Natural killer cell (primary cell): ENCODE results near the gene DEFB113. TPM values are rescaled to one million over a fixed set of nuclear protein-coding genes. Genes with fewer than 3 reads are reported as not detected.

Experiments
- ATAC-seq, 3 donors: fragments of 150-1000 bp in 2 of 3; fragments of 200-7000 bp in 1 of 3; cut with Tn5 transposase; 1 replicate in 1 of 3; 2 replicates in 2 of 3; pipeline ENCODE4 v1.10.0; 2021; ENCODE audit warnings: mild to moderate bottlenecking in 2 of 3, moderate library complexity in 2 of 3
- DNase-seq, 2 donors: peaks; one replicate each; pipeline versions ENCODE4 v3.0.0 to v3.0.0-alpha.2; 2013 to 2021; ENCODE audit warnings: mixed read lengths in 1 of 2
- H3K27ac ChIP-seq: one replicate; pipeline ENCODE4 v1.5.1; 2013; ENCODE audit warnings: mild to moderate bottlenecking, low read length
- H3K27me3 ChIP-seq: one replicate; pipeline ENCODE4 v1.6.1; 2013; ENCODE audit warnings: low read length; ENCODE audit not compliant: control insufficient read depth, insufficient read depth
- H3K36me3 ChIP-seq: one replicate; pipeline ENCODE4 v1.6.1; 2013; ENCODE audit warnings: low read length; ENCODE audit not compliant: control insufficient read depth, insufficient read depth
- H3K4me1 ChIP-seq: one replicate; pipeline ENCODE4 v1.6.1; 2013; ENCODE audit warnings: low read length; ENCODE audit not compliant: control insufficient read depth, insufficient read depth
- H3K4me3 ChIP-seq: one replicate; pipeline ENCODE4 v1.5.1; 2013; ENCODE audit warnings: low read length
- H3K9me3 ChIP-seq: one replicate; pipeline ENCODE4 v1.6.1; 2013; ENCODE audit warnings: low read length; ENCODE audit not compliant: control insufficient read depth, insufficient read depth
- H3K27ac Mint-ChIP-seq, 2 donors: one replicate each; pipeline ENCODE4 v1.8.0; 2022; ENCODE audit warnings: mild to moderate bottlenecking in 2 of 2, mixed read lengths in 2 of 2, moderate library complexity in 1 of 2
- H3K27me3 Mint-ChIP-seq, 2 donors: one replicate each; pipeline ENCODE4 v1.8.0; 2022; ENCODE audit warnings: low read depth in 2 of 2, mixed read lengths in 2 of 2
- H3K36me3 Mint-ChIP-seq: one replicate; pipeline ENCODE4 v1.8.0; 2022; ENCODE audit warnings: mixed read lengths
- H3K4me1 Mint-ChIP-seq, 2 donors: one replicate each; pipeline ENCODE4 v1.8.0; 2022; ENCODE audit warnings: mixed read lengths in 2 of 2
- H3K4me3 Mint-ChIP-seq: one replicate; pipeline ENCODE4 v1.8.0; 2022; ENCODE audit warnings: mild to moderate bottlenecking, moderate library complexity, mixed read lengths
- H3K9me3 Mint-ChIP-seq, 2 donors: one replicate each; pipeline ENCODE4 v1.8.0; 2022; ENCODE audit warnings: mixed read lengths in 2 of 2
- CTCF ChIP-seq: fragments of 200-600 bp; IDR thresholded peaks from one replicate; pipeline ENCODE4 v1.8.0; 2022; ENCODE audit warnings: antibody characterized with exemption
- WGBS: methylation state at CpG from one replicate; pipeline ENCODE4 v1.1.7; 2013; ENCODE audit warnings: missing lambda C conversion rate; ENCODE audit not compliant: insufficient coverage; 5-methylcytosine and 5-hydroxymethylcytosine counted together
- intact Hi-C: fragments of 100-400 bp; cut with micrococcal nuclease; formaldehyde crosslinking; loops from one replicate; pipeline ENCODE4 v1.14.2; 2022
- total RNA-seq, 4 donors: library from RNA; stranded (reverse); fragments of 120-200 nt in 1 of 4; gene quantifications; one replicate each; pipeline versions ENCODE4 v1.2.3 to v1.2.4, GENCODE V29; 2013 to 2022

Gene DEFB113
- total RNA-seq, 3 donors from 2014 or later (not counting 1 experiment from before 2014, with no cell fraction given): not detected

GRCh38 chr6:49955847-49956246 is 13.6 kb downstream of the DEFB113 start:
- Mint-ChIP-seq H3K27me3 (no peaks in the 10 kb centered on the region), H3K4me3 (no peak overlapping the region), H3K9me3 (peaks cover 11 to 17% of the 10 kb centered on the region in 2 donors), H3K36me3 (no peaks in the 10 kb centered on the region), H3K27ac (no peak overlapping the region), H3K4me1 (no peaks in the 10 kb centered on the region)
- Histone ChIP-seq H3K27ac (no peak overlapping the region), H3K4me1 (no peaks in the 10 kb centered on the region), H3K36me3 (no peaks in the 10 kb centered on the region), H3K9me3 (no peaks in the 10 kb centered on the region), H3K27me3 (no peaks in the 10 kb centered on the region), H3K4me3 (no peak overlapping the region)
- TF ChIP-seq CTCF: no peak
- ATAC-seq: no peak
- no peak for DNase-seq
- intact Hi-C loops: no loop called here

DNA sequence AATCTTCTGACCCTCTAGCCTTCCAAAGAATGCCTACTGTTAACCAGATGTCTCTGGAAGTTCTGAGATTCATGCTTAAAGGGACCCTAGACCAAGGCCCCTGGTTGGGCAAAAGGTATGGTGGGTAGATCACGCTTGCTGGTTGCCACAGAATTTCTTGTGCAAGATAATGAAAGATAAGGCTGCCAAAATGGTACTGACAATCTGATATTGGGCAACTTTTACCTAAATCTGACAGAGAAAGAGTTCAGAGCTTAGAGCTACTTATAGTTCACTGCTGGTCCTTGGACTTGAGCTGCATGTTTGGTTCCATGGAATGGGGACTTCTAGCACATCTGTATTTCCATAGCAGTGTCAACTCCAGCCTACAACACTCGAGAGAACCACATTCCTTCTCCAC is 17.5 kb downstream of the DEFB113 start:
- H3K27ac ChIP-seq: no peak overlapping the region
- H3K36me3 ChIP-seq: no peaks in the 10 kb centered on the region
- no peaks in the 10 kb centered on the region for H3K9me3 ChIP-seq
- ATAC-seq (no peak), DNase-seq (no peak)
- H3K27me3 ChIP-seq: no peaks in the 10 kb centered on the region
- Mint-ChIP-seq H3K36me3 (no peaks in the 10 kb centered on the region), H3K9me3 (peaks cover 11 to 13% of the 10 kb centered on the region in 2 donors), H3K4me3 (no peak overlapping the region), H3K4me1 (no peaks in the 10 kb centered on the region), H3K27ac (no peak overlapping the region), H3K27me3 (no peaks in the 10 kb centered on the region)
- no peaks in the 10 kb centered on the region for H3K4me1 ChIP-seq
- 63% methylated on average over 2 of the region's 2 CpGs for WGBS
- intact Hi-C loops: no loop called here
- TF ChIP-seq CTCF: no peak
- H3K4me3 ChIP-seq: no peak overlapping the region

DNA sequence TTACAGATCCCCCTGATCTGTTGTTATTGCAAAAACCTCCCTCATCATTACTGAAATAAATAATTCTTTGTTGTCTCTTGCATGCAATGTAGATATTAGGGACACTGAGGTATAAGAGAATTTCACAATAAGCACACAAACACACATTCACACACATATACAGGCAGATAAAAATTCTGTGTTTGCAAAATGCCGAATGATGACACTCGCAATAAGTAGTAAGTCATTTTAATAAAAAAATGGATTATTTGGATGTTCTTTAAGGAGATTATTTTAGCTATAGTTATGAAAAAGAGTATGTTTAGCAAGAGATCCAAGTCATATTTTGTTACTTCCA is 19.0 kb downstream of the DEFB113 start:
- no peak for TF ChIP-seq CTCF
- no peak overlapping the region for H3K27ac ChIP-seq
- DNase-seq (no peak), ATAC-seq (no peak)
- Mint-ChIP-seq H3K4me3 (no peak overlapping the region), H3K4me1 (no peaks in the 10 kb centered on the region), H3K9me3 (peaks cover 9 to 10% of the 10 kb centered on the region in 2 donors), H3K36me3 (no peaks in the 10 kb centered on the region), H3K27ac (no peak overlapping the region), H3K27me3 (no peaks in the 10 kb centered on the region)
- H3K36me3 ChIP-seq: no peaks in the 10 kb centered on the region
- no peaks in the 10 kb centered on the region for H3K4me1 ChIP-seq
- no peaks in the 10 kb centered on the region for H3K9me3 ChIP-seq
- intact Hi-C loops: no loop called here
- WGBS: no CpG with 5 or more reads among the region's 2 CpGs
- no peaks in the 10 kb centered on the region for H3K27me3 ChIP-seq
- no peak overlapping the region for H3K4me3 ChIP-seq

DNA sequence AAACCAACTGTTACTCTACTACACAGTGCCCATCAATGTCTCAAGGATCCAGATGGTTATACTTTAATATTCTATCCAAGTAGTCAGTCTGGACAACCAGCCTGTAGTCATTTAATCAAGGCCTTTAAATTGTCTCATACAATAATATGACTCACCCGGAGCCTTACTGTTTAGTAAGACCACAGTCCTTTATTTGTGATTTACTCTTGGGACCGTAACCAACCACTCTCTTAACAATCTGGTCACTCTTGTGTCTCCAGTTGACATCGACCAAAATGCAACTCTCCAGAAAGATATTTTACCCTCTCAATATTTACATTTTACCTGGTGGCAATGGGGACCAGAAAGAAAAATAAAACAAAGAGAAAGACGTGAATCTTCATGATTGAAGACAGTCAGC is 20.4 kb downstream of the DEFB113 start:
- no peak overlapping the region for H3K27ac Mint-ChIP-seq
- ATAC-seq (no peak), DNase-seq (no peak)
- no peaks in the 10 kb centered on the region for H3K9me3 ChIP-seq
- H3K27ac ChIP-seq: no peak overlapping the region
- H3K4me3 Mint-ChIP-seq: no peak overlapping the region
- no peaks in the 10 kb centered on the region for H3K27me3 ChIP-seq
- peaks cover 11 to 13% of the 10 kb centered on the region in 2 donors for H3K9me3 Mint-ChIP-seq
- TF ChIP-seq CTCF: no peak
- H3K36me3 Mint-ChIP-seq: no peaks in the 10 kb centered on the region
- H3K36me3 ChIP-seq: no peaks in the 10 kb centered on the region
- H3K27me3 Mint-ChIP-seq: no peaks in the 10 kb centered on the region
- 91% methylated on average over 4 of the region's 4 CpGs for WGBS
- H3K4me1 ChIP-seq: no peaks in the 10 kb centered on the region
- no peak overlapping the region for H3K4me3 ChIP-seq
- intact Hi-C loops: no loop called here
- no peaks in the 10 kb centered on the region for H3K4me1 Mint-ChIP-seq
